Activated CD4-positive, alpha-beta T cell treated with anti-CD3 and anti-CD28 coated beads, Interleukin-2, amount 50 U/mL, for 24 hours (primary cell): ENCODE measurements around the gene NCOA7.
"Not testable (repeated sequence)": the region's sequence is repeated elsewhere in the genome, so short reads cannot be mapped to it uniquely, and the experiment has no call there.

Experiments used
- DNase-seq, 2 donors: peaks; one replicate each; pipeline ENCODE4 v3.0.0-alpha.2; 2020; ENCODE audit warnings: low read depth in 1 of 2, low spot score in 1 of 2

Gene NCOA7

GRCh38 chr6:125834348-125834747, 43.6 kb downstream of the NCOA7 start:
- DNase-seq = no peak

DNA sequence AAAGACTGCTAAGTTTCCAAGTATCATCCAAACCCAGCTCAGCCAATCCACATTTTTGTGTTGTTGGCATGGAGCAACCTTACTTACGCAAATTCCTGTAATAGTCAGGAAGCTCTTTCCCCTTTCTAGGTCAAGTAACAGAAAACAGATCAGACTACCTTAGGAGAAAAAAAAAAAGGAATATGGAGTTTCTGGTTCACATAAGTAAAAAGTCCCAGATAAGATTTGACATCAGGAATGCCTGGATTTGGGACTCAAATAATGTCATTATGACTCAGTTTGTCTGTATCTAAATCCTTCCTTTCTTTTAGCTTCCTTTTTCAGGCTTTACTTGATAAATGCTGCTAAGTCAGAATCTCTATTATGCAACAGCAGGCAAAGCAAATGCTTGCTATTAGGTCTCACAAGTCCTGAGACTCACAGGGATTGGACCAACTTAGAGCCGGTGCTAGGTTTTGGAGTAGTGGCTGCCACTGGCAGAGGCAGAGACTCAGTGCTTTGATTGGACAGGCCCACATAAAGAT, 44.5 kb downstream of the NCOA7 start:
- no peak for DNase-seq

DNA sequence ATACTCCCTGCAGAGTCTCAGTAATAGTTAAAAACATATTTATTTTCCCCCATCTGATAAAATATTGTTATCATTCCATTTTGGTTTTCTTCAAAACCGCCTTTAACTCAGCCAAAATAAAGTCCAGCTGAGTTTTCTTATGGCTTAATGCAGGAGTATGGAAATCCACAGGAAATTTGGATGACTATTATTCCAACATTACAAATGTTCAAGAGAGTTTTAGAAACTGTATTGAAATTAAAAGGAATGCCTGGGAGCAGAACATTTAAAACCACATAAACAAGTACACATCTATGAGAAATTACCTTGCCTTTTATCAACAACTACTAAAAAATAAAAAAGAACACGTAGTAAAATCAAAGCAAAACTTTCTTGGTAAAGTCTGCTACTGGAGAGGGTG, 45.7 kb downstream of the NCOA7 start:
- DNase-seq = no peak

DNA sequence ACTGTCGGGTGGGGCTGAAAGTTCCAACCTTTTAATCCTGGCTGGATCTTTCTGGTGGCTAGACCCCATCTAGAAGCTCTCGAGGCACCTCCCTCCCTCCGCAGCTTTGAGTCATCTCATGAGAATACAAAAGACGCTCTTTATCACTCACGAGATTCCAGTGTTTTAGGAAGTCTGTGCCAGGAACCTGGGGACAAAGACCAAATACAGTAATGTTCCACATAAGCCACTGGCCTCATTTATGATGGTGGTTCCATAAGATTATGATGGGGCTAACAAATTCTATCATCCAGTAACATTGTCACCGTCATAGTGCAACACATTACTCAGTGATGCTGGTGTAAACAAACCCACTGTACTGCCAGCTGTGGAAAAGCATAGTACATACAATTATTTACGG, 48.7 kb downstream of the NCOA7 start:
- no peak for DNase-seq

DNA sequence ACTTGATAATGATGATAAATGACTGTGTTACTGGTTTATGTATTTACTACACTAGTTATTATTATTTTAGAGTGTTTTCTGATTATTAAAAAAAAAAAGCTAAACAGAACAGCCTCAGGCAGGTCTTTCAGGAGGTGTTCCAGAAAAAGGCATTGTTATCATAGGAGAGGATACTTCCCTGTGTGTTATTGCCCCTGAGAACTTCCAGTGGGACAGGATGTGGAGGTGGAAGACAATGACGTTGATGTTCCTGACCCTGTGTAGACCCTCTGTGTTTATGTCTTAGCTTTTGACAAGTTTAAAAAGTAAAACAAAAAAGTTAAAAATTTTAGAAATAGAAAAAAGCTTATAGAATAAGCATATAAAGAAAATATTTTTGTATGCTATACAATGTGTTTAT, 49.1 kb downstream of the NCOA7 start:
- no peak for DNase-seq

- DNase-seq = no peak
Observed at GRCh38 chr6:125841356-125842090, 50.8 kb downstream of the NCOA7 start.

DNA sequence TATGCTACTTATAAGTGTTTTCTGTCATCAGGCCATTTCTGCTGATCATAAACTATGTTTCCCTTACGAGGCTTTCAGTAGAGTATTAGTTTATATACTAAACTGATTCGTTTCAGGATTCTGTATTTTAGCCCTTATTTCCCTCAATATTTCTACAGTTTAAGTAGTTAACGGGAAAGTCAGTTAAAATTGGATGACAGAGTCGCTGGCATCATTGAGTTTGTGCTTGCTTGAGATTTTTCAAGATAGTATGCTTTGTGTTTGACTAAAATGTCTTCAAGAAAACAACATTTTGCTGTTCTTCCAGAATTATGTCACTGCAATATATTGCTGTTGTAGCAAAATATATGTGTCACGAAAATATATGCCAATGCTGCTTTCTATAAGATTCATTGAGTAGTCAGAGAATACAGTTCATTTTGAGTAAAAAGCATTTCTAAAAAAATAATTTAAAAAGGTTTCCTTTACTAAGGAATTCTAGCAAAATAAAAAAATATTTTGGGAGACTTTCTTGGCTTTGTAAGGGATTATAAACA, 51.4 kb downstream of the NCOA7 start:
- DNase-seq = no peak

GRCh38 chr6:125843593-125843992, 52.8 kb downstream of the NCOA7 start:
- no peak for DNase-seq

GRCh38 chr6:125844989-125845388, 54.2 kb downstream of the NCOA7 start:
- no peak for DNase-seq

DNA sequence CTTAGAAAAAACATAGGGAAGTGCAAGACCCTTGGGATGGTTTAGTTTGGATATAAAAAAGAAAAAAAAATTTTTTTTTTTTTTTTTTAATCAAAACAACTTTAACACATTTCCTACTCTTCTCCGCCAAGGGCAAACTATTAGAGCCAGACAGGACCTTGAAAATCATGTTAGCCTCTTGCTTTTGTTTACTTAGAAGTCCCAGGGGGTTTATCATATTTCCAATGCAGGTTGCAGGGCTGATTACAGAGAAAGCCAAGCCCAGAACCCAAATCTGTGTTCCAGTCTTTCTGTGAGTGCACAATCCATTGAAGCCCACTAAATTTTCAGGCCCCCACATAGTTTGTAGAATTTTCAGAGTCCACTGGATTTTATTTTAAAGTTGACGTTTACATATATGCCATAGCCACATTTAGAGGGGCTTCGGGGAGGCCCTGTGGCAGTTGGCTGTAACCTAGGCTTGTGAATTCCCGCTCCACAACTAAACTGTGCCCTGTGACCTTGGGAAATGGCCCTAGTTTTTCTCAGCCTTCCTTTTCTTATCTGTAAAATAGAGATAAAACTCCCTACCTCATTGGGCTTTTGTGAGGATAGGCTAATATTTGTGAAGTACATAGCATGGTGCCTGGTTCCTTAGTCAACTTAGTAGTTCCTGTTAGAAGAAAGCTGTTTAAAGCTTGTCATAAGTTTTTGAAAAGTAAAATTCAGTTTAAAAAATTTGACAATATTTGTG, 55.7 kb downstream of the NCOA7 start:
- DNase-seq = no peak

- DNase-seq = not testable (repeated sequence)
Observed at GRCh38 chr6:125848286-125848685, 57.5 kb downstream of the NCOA7 start.

GRCh38 chr6:125850361-125850760, 59.6 kb downstream of the NCOA7 start:
- no peak for DNase-seq

GRCh38 chr6:125852587-125852986, 61.8 kb downstream of the NCOA7 start:
- DNase-seq = no peak

- DNase-seq = no peak
Observed at GRCh38 chr6:125853168-125853567, 62.4 kb downstream of the NCOA7 start.

- DNase-seq = no peak
Observed at GRCh38 chr6:125853756-125854155, 63.0 kb downstream of the NCOA7 start.

DNA sequence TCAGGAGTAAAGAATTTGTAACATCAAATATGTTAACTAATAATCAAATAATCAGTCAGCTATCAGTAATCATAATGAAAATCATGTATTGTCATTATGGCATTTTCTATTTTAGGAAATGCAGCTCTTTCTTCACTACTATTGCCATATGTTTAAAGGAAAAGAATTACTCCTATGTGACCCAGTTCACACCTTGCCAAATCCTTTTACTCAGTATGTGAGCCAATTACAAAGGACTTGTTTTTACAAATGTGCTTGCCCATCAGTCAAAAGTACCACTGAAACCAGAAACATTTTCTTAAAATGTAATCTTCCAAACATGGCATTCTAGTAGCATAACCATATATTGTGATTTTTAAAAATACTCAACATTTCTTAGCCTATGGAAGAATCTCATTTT, 63.6 kb downstream of the NCOA7 start:
- no peak for DNase-seq

DNA sequence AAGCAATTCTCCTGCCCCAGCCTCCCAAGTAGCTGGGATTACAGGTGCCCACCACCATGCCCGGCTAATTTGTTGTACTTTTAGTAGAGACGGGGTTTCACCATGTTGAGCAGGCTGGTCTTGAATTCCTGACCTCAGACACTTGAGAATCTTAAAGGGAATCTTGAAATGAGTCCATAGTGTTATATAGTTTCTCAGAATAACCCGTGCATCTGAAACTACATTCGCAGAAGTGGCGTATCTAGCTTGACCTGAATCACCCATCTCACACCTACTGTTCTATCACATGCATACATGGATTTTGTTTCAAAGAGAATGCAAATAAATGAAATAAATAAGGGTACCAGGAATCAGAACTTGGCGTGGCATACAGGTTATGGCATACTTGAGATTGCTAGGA, 65.0 kb downstream of the NCOA7 start:
- DNase-seq = no peak

DNA sequence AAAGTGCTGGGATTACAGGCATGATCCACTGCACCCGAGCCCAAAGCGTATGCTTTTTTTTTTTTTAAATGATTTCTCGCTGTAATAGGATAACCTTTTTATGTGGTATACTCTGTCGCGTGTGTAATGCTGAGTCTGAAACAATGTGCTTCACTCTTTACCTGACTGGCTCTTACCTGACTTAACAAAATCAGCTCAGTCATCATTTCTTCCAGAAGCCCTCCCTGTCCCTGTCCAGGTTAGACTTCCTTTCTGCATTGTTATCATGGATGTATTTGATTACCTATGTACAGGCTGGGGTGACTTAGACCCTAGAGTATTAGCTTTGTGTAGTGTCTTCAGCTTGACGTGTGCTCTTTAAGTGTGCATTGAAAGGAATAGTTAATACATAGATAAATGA, 67.1 kb downstream of the NCOA7 start:
- DNase-seq = no peak

DNA sequence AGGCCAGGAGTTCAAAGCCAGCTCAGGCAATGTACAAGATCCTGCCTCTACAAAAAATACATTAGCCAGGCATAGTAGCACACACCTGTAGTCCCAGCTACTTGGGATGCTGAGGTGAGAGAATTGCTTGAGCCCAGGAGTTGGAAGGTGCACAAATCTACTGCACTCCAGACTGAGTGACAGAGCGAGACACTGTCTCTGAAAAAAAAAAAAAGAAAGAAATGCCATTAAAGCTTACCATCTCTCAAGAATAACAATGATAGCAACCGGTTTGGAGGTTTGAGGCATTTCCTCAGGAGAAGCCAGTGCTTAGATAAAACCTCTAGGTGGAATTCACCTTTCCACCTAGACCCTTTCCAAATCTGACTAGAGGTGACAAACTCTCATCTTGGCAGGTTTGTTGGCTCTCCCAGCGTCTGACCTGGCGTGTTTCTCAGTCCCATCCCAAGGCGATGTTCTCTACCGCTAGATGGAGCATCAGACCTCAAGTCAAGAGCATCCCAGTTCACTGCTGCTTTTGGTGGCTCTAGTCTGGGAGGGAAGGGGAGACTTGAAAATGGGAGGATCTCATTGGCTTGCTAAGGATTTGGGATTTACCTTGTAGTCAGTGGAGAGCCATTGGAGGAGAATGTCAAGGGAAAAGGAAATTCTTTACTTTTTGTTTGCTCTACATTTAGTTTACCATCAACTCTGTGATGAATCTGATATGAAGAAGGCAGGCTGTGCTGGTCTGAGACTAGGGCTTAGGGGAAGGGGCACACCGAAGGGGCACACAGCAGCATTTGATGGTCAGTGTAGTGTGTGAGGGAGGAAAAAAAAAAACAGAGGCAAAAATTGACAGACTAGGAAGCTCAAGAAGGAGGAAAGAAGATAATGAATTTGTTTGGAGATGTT, 67.9 kb downstream of the NCOA7 start:
- no peak for DNase-seq

DNA sequence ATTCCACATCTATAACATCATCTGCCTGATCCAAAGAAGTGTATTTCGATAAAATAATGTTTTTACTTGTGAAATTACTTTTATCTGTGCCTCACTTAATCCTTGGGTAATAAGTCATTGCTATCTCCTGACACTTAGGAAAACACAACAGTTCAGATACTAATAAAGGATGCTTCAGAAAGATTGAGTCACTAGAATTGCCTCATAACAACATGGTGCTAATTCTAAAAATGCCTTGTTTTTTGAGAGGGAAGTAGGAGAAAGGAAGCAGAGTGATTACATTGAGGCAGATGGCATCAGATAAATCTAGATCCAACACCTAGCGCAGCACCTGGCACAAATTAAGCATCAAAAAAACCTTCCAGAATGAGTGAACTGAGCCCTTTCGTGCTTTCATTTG, 69.0 kb downstream of the NCOA7 start:
- DNase-seq = no peak

GRCh38 chr6:125863023-125863422, 72.3 kb downstream of the NCOA7 start:
- no peak for DNase-seq
